Stimulated activated CD8-positive, alpha-beta memory T cell treated with anti-CD3 and anti-CD28 coated beads, Interleukin-2, amount 100 ng/mL, for 48 hours (primary cell): ENCODE measurements around the gene RAC3.

Source experiments
- DNase-seq, 2 donors: peaks; one replicate each; pipeline ENCODE4 v3.0.0-alpha.2; 2020; ENCODE audit warnings: low read depth in 2 of 2

Gene RAC3

GRCh38 chr17:82041144-82041814 lies 9.8 kb downstream of the RAC3 start:
- DNase-seq = no peak

GRCh38 chr17:82042649-82043048 lies 11.2 kb downstream of the RAC3 start:
- no peak for DNase-seq

GRCh38 chr17:82043507-82043906 lies 12.0 kb downstream of the RAC3 start:
- DNase-seq = no peak

GRCh38 chr17:82045936-82046484 lies 14.5 kb downstream of the RAC3 start:
- no peak for DNase-seq

- DNase-seq = no peak
Observed at GRCh38 chr17:82046903-82047302, 15.4 kb downstream of the RAC3 start.

GRCh38 chr17:82047379-82047778 lies 15.9 kb downstream of the RAC3 start:
- no peak for DNase-seq

GRCh38 chr17:82047914-82048570 lies 16.6 kb downstream of the RAC3 start:
- no peak for DNase-seq

- no peak for DNase-seq
Observed at GRCh38 chr17:82048571-82048971, 17.1 kb downstream of the RAC3 start.

- DNase-seq = no peak
Observed at GRCh38 chr17:82049106-82049505, 17.6 kb downstream of the RAC3 start.

GRCh38 chr17:82049521-82049971 lies 18.1 kb downstream of the RAC3 start:
- DNase-seq = no peak

GRCh38 chr17:82050152-82050760 lies 18.8 kb downstream of the RAC3 start:
- DNase-seq = no peak

- no peak for DNase-seq
Observed at GRCh38 chr17:82050761-82051641, 19.5 kb downstream of the RAC3 start.

- DNase-seq = peak; percentile 80 to 88
Observed at GRCh38 chr17:82051776-82052637, 20.5 kb downstream of the RAC3 start, which contains the start of the genes GPS1 and RFNG. GPS1 (plus strand) TSS chr17:82051898; CDS start chr17:82051932, 34 bp downstream. RFNG (minus strand) TSS chr17:82051811; CDS start chr17:82051766, 45 bp downstream.

- no peak for DNase-seq
Observed at GRCh38 chr17:82052638-82053059, 21.2 kb downstream of the RAC3 start.

- no peak for DNase-seq
Observed at GRCh38 chr17:82053130-82053529, 21.7 kb downstream of the RAC3 start.

GRCh38 chr17:82053556-82054263 lies 22.2 kb downstream of the RAC3 start:
- DNase-seq = no peak

GRCh38 chr17:82054351-82055022 lies 23.0 kb downstream of the RAC3 start:
- no peak for DNase-seq

- no peak for DNase-seq
Observed at GRCh38 chr17:82055023-82055964, 23.8 kb downstream of the RAC3 start.
